Measurements from ENCODE around the gene TROAP.

DNA sequence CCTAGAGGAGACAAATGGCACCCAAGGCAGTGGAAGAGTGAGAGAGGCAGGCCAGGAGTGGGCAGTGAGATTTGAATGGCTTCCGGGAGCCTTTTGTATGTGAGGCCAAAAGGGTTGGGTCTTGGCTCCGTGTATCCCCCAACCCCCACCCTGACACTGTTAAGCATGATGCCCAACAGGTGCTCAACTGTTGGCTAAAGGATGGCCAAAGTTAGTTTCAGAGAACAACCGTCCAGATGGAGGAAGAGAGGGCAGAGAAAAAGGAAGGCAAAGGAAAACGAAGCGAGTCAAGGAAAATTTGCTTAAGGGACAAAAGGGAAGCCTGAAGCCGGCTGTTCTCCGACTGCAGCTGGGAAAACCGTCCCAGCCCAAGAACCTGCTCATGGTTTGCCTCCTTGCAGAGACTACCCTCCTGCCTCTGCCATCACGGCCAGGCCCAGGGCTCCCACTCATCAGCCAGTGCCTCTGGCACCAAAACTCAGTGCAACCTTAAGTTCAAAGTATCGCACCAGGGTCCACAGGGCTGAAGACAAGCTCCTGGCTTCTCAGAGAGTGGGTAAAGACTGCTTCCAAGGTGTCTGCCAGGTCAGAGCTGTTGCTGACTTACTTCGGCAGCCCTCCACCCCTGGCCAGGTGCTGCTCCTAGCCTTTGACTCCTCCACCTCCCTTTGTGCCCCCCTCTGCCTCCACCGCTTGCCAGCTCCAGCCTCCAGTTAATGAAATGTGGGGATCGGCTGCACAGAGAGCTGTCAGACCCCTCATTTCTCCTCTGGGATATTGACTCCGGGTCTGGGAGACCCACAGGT lies 18.1 kb downstream of the TROAP start:
- TF ChIP-seq, protein P1, sequence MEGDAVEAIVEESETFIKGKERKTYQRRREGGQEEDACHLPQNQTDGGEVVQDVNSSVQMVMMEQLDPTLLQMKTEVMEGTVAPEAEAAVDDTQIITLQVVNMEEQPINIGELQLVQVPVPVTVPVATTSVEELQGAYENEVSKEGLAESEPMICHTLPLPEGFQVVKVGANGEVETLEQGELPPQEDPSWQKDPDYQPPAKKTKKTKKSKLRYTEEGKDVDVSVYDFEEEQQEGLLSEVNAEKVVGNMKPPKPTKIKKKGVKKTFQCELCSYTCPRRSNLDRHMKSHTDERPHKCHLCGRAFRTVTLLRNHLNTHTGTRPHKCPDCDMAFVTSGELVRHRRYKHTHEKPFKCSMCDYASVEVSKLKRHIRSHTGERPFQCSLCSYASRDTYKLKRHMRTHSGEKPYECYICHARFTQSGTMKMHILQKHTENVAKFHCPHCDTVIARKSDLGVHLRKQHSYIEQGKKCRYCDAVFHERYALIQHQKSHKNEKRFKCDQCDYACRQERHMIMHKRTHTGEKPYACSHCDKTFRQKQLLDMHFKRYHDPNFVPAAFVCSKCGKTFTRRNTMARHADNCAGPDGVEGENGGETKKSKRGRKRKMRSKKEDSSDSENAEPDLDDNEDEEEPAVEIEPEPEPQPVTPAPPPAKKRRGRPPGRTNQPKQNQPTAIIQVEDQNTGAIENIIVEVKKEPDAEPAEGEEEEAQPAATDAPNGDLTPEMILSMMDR (IDR thresholded peaks at IDR 0.05): no peak
- TF ChIP-seq POLR2A (IDR thresholded peaks at IDR 0.05) (no peak), EP300 (IDR thresholded peaks at IDR 0.05) (no peak)

Measured in tibial nerve (tissue), 4 donors.